GM19351 (cell line): ENCODE results near the gene VTA1.
A peak's percentile ranks its signal among the peaks of the same experiment; 100 is the strongest.
"Not testable (repeated sequence)": the region's sequence is repeated elsewhere in the genome, so short reads cannot be mapped to it uniquely, and the experiment has no call there.

Source experiments
- ATAC-seq: cut with Tn5 transposase; IDR thresholded peaks from one replicate; pipeline ENCODE4 v1.9.1; 2021; ENCODE audit warnings: mild to moderate bottlenecking, moderate library complexity; ENCODE audit not compliant: unreplicated experiment

VTA1 gene

GRCh38 chr6:142167486-142167885 lies 20.4 kb downstream of the VTA1 start:
- no peak for ATAC-seq

DNA sequence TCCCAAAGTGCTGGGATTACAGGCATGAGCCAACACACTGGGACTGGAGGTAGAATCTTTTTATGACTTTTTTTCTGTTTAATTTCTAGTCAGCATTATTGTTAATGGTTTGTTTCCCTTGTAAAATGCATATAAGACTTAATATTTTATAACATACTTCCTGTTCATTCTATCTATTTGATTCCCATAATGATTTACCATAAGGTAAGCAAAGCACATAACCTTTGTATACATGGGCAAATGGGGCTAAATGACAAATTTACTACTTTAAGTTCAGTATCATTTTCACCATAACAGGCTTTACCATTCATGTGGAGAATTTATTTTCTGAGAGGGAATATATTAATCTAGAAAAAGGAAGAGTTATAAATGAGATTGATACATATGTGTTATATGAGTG lies 24.3 kb downstream of the VTA1 start:
- no peak for ATAC-seq

GRCh38 chr6:142172758-142173157 lies 25.7 kb downstream of the VTA1 start:
- no peak for ATAC-seq

GRCh38 chr6:142173980-142174379 lies 26.9 kb downstream of the VTA1 start:
- no peak for ATAC-seq

- ATAC-seq = no peak
Measured at GRCh38 chr6:142174703-142175102, 27.6 kb downstream of the VTA1 start.

DNA sequence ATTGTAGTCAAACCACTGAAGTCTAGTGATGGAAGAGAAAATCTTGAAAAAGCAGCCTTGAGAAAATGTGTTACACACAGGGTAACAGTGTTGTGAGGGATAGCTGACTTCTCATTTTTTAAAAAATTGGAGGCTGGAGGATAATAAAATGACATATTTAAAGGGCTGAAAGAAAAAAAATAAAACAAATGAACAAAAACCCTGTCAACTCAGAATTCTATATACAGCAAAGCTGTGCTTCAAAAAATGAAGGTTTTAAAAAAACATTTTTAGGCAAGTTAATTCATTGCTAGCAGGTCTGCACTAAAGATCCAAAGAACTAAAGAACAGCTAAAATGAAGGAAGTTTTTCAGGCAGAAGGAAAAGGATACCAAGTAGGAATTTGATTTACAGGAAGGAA lies 31.1 kb downstream of the VTA1 start:
- ATAC-seq = no peak

DNA sequence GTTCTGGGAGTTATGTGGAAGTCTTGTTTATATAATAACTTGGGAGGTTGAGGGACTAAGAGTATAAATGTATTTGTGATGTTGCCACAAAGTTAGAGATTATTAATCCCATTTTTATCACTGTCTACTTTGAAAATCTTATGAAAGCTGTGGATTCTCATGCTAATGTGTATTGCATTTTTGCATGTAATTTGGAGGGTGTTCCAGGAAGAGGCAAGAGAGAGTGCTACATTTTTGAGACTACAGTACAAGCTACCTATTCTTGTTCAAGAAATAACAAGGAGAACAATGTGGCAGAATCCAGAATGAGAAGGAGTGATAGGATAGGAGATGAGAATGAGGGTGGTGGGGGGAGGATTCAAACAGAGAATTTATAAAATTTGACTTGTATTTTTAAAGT lies 34.9 kb downstream of the VTA1 start:
- ATAC-seq = no peak

DNA sequence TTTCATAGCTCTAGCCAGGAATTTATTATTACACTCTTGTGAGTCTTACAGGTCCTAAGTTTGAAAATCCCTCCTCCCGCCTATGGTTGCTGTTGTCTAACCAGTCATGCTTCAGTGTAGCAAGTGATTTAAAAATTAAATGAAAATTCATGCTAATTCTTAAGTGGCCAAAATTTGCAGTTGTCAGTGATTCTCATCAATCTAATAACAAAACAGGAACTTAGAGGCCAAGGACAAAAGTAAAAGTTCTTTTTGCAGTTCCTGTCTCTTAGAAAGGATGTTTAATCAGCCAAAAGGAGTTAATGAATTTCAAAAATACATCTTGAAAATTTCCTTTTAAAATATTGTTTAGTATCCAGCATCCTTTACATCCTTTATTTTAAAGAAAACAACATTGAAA lies 36.3 kb downstream of the VTA1 start:
- ATAC-seq = no peak

DNA sequence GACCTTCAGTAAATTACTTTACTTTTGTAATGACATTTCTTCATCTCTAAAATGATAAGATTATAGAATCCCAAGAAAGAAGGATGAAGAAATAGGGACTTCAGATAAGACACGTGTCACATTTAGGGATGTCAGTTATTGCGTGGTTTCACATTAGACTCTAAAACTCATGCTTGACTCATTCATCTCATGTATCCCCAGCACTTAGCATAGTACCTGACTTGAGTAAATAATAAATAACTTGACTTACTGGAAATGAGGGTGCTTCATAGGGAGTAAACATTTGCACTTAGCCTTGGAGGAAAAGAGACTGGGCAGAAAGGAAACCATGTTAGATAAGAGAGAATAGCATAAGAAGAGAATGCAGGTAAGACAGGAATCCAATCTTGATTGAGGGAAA lies 37.2 kb downstream of the VTA1 start:
- ATAC-seq = no peak

GRCh38 chr6:142185641-142186040 lies 38.6 kb downstream of the VTA1 start:
- no peak for ATAC-seq

DNA sequence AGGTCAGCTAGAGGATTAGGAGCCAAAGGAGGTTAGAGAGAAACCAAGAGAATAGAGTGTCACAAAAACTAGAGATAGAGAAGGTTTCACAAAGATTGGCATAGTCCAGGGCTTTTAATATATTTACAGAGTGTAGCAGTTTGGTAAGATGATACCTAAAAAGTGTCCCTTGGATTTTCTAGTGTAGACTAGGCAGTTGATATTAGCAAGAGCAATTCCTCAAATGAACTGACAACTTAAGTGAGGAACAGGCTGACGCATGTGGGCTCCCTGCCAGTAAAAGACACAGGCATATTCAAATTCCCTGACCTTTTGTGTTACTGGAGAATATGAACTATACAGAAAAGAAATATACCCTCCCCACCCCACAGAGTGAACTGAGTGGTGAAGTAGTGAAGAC lies 40.1 kb downstream of the VTA1 start:
- no peak for ATAC-seq

DNA sequence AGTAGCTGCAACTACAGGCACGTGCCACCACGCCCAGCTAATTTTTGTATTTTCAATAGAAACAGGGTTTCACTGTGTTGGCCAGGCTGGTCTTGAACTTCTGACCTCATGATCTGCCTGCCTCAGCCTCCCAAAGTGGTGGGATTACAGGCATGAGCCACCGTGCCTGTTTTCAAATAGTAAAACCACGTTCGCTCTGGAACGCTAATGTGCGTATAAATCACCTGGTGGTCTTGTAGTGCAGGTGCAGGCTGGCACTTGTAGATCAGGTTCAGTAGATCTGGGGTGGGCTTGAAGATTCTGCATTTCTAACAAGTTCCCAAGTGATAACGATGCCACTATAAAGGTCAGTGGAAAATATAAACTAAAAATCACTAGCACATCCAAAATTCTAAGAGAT lies 41.3 kb downstream of the VTA1 start:
- ATAC-seq = not testable (repeated sequence)

GRCh38 chr6:142189057-142189456 lies 42.0 kb downstream of the VTA1 start:
- no peak for ATAC-seq

DNA sequence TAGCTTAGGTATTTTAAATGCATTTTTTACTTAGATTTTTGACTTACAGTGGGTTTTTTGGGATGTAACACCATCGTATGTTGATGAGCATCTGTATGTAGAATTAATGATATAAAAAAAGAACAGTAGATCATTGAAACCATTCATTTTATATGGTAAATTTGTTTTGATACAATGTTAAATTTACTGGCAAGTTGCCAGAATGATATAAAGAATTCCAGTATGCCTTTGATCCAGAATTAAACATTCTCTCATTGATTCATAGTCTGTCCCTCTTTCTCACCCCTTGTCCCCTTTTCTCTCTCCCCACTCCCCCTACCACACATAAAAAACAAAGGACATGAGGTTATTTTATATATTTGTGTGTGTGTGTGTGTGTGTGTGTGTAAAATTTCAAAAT lies 45.3 kb downstream of the VTA1 start:
- ATAC-seq = no peak

GRCh38 chr6:142193621-142194020 lies 46.6 kb downstream of the VTA1 start:
- no peak for ATAC-seq

DNA sequence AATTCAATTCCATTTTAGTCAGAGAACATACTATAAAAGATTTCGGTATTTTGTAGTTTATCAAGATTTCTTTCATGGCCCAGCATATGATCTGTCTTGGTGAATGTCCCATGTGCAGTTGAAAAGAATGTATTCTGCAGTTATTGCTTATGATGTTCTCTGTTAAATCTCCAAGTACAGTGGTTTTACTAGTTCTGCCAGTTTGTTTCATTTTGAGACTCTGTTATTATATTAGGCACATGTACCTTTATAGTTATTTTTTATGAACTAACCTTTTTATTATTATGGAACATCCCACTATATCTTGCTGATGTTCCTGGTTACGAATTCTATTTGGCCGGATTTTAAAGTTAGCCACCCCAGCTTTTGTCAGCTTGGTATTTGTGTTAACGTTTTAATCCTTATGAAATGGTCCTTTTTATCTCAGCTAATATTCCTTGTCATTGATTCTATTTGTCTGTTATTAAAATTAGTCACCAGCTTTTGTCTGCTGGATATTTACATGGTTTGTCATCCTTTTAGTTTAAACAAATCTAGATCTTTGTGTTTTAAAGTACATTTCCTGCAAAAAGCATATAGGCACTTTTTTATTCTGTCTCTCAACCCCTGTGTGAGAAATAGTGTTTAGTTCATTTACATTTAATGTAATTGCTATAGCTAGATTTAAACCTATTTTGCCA lies 48.9 kb downstream of the VTA1 start:
- no peak for ATAC-seq

GRCh38 chr6:142200846-142201628 lies 54.0 kb downstream of the VTA1 start:
- no peak for ATAC-seq

GRCh38 chr6:142207265-142207877 lies 60.3 kb downstream of the VTA1 start:
- peak; percentile 83 for ATAC-seq

GRCh38 chr6:142210606-142211005 lies 63.5 kb downstream of the VTA1 start:
- no peak for ATAC-seq

DNA sequence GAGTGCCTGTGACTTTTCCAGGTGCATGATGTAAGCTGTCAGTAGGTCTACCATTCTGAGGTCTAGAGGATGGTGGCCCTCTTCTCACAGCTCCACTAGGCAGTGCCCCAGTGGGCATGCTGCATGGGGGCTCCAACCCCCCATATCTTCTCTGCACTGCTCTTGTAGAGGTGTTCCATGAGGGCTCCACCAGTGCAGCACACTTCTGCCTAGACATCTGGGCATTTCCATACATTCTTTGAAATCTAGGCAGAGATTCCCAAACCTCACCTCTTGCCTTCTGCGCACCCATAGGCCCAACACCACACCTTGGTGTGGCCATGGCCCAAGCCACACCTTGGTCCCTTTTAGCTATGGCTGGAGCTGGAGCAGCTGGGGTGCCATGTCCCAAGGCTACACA lies 66.3 kb downstream of the VTA1 start:
- ATAC-seq = no peak

DNA sequence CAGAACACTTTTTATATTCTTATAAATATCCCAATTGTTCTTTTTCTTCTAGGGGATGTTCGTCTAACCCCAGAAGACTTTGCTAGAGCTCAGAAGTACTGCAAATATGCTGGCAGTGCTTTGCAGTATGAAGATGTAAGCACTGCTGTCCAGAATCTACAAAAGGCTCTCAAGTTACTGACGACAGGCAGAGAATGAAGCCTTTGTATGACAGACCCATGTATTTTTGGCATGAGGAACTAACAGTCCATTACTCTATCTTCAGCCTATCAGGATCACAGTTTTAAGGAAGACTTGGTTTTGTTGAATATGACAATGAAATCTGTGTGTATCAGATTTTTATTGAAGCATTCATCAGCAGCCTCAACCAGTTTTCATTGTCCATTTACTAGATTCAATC lies 71.4 kb downstream of the VTA1 start:
- ATAC-seq = no peak

DNA sequence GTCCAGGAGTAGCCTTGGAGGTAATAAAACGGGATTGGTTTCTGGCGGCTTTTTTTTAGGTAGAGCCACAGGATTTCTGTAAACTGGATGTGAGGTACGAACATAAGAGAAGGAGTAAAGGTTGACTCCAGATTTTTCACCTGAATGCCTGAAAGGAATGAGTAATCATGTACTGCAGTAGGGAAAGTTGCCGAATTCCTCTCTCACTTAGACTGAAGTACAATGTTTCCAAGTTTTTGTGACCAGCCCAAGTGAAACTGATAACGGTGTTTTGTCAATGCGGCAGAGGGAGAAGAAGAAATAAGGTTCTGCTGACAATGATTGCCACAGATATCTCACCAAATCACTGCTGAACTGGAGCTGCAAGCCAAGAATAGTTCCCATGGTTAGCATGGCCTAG lies 75.0 kb downstream of the VTA1 start:
- ATAC-seq = no peak
